ENCODE measurements around the gene FHL1. TPM values are rescaled to one million over a fixed set of nuclear protein-coding genes. Genes with fewer than 3 reads are reported as not detected.

FHL1 gene
- polyA plus RNA-seq, 1 of the 3 experiments (the other 2 are of a cell fraction), result 57.8 TPM

DNA sequence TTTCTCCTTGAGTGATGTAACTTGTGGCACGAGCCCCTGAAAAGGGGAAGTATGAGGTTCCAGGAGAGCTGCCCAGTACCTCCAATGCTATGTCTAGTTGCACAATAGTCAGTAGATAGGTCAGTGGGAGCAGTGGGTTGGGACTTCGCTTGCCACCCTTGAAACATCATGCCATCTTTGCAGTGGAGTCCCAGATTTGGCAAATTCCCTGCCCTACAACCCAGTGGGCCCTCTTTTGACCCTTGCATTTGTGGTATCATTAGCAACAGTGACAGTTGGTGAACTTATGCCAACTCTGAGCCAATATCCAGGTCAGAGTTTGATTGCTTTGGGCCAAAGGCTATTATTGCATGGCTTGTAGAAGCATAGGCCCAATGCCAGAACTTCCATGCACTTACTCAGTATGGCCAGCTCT, 12.3 kb downstream of the FHL1 start:
- 64% methylated on average over 1 of the region's 2 CpGs for WGBS (ENCODE audit: low lambda C conversion rate)
- Histone ChIP-seq H3K27me3 (ENCODE audit: insufficient read depth) (no peaks in the 10 kb centered on the region), H3K4me3 (ENCODE audit: low read depth in 2 of 2, low read length in 1 of 2) (no peak overlapping the region), H3K36me3 (replicated peaks in 1 of 2; ENCODE audit: control insufficient read depth in 1 of 2, insufficient read depth in 2 of 2, low read length in 1 of 2) (no peaks in the 10 kb centered on the region), H2AFZ (ENCODE audit: low read depth) (no peak overlapping the region), H4K20me1 (ENCODE audit: insufficient read depth) (no peaks in the 10 kb centered on the region), H3F3A (replicated peaks; ENCODE audit: insufficient read depth) (no peaks in the 10 kb centered on the region), H3K9ac (no peak overlapping the region), H3K9me3 (no peaks in the 10 kb centered on the region), H3K79me2 (ENCODE audit: insufficient read depth) (peaks cover 6% of the 10 kb centered on the region), H3K9me2 (no peaks in the 10 kb centered on the region), H3K27ac (ENCODE audit: low read depth in 2 of 2, low read length in 1 of 2) (no peak overlapping the region), H3K4me1 (ENCODE audit: control insufficient read depth in 1 of 2, insufficient read depth in 2 of 2, low read depth in 1 of 2, low read length in 1 of 2) (no peaks in the 10 kb centered on the region), H3K4me2 (no peak overlapping the region)
- TF ChIP-seq POLR2AphosphoS5 (IDR thresholded peaks at IDR 0.05; ENCODE audit: low read depth, low read length) (no peak), FOSL2 (IDR thresholded peaks at IDR 0.05; ENCODE audit: borderline replicate concordance, low read depth) (no peak), YY1 (IDR thresholded peaks at IDR 0.05; ENCODE audit: low read depth) (no peak), IRF3 (IDR thresholded peaks at IDR 0.05; ENCODE audit: low read depth, low read length) (no peak), RFX5 (IDR thresholded peaks at IDR 0.05; ENCODE audit: low read length) (no peak), TAF1 (IDR thresholded peaks at IDR 0.05; ENCODE audit: borderline replicate concordance, low read depth, low read length) (no peak), RXRA (IDR thresholded peaks at IDR 0.05; ENCODE audit: borderline replicate concordance, low read depth) (no peak), EP300 (IDR thresholded peaks at IDR 0.05; ENCODE audit: borderline replicate concordance in 1 of 2, low read depth in 1 of 2, low read length in 1 of 2) (no peak), TCF12 (IDR thresholded peaks at IDR 0.05) (no peak), CHD2 (IDR thresholded peaks at IDR 0.05; ENCODE audit: low read length, partially characterized antibody) (no peak), SMC3 (IDR thresholded peaks at IDR 0.05; ENCODE audit: low read depth, low read length) (no peak), NRF1 (IDR thresholded peaks at IDR 0.05; ENCODE audit: low read depth, low read length) (no peak), SIN3A (IDR thresholded peaks at IDR 0.05; ENCODE audit: borderline replicate concordance, low read depth, low read length) (no peak), TEAD4 (IDR thresholded peaks at IDR 0.05; ENCODE audit: borderline replicate concordance, insufficient read depth) (no peak), FOXJ3 (CRISPR knock-in tag; IDR thresholded peaks at IDR 0.05) (no peak)
- TF ChIP-seq, protein P1, sequence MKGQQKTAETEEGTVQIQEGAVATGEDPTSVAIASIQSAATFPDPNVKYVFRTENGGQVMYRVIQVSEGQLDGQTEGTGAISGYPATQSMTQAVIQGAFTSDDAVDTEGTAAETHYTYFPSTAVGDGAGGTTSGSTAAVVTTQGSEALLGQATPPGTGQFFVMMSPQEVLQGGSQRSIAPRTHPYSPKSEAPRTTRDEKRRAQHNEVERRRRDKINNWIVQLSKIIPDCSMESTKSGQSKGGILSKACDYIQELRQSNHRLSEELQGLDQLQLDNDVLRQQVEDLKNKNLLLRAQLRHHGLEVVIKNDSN (IDR thresholded peaks at IDR 0.05; ENCODE audit: borderline replicate concordance, low read depth), result no peak
- TF ChIP-seq, protein P2, sequence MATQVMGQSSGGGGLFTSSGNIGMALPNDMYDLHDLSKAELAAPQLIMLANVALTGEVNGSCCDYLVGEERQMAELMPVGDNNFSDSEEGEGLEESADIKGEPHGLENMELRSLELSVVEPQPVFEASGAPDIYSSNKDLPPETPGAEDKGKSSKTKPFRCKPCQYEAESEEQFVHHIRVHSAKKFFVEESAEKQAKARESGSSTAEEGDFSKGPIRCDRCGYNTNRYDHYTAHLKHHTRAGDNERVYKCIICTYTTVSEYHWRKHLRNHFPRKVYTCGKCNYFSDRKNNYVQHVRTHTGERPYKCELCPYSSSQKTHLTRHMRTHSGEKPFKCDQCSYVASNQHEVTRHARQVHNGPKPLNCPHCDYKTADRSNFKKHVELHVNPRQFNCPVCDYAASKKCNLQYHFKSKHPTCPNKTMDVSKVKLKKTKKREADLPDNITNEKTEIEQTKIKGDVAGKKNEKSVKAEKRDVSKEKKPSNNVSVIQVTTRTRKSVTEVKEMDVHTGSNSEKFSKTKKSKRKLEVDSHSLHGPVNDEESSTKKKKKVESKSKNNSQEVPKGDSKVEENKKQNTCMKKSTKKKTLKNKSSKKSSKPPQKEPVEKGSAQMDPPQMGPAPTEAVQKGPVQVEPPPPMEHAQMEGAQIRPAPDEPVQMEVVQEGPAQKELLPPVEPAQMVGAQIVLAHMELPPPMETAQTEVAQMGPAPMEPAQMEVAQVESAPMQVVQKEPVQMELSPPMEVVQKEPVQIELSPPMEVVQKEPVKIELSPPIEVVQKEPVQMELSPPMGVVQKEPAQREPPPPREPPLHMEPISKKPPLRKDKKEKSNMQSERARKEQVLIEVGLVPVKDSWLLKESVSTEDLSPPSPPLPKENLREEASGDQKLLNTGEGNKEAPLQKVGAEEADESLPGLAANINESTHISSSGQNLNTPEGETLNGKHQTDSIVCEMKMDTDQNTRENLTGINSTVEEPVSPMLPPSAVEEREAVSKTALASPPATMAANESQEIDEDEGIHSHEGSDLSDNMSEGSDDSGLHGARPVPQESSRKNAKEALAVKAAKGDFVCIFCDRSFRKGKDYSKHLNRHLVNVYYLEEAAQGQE (IDR thresholded peaks at IDR 0.05; ENCODE audit: low read depth, low read length), result no peak
- TF ChIP-seq, protein P3, sequence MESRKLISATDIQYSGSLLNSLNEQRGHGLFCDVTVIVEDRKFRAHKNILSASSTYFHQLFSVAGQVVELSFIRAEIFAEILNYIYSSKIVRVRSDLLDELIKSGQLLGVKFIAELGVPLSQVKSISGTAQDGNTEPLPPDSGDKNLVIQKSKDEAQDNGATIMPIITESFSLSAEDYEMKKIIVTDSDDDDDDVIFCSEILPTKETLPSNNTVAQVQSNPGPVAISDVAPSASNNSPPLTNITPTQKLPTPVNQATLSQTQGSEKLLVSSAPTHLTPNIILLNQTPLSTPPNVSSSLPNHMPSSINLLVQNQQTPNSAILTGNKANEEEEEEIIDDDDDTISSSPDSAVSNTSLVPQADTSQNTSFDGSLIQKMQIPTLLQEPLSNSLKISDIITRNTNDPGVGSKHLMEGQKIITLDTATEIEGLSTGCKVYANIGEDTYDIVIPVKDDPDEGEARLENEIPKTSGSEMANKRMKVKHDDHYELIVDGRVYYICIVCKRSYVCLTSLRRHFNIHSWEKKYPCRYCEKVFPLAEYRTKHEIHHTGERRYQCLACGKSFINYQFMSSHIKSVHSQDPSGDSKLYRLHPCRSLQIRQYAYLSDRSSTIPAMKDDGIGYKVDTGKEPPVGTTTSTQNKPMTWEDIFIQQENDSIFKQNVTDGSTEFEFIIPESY (IDR thresholded peaks at IDR 0.05; ENCODE audit: borderline replicate concordance, low read depth), result no peak
- TF ChIP-seq, protein P4, sequence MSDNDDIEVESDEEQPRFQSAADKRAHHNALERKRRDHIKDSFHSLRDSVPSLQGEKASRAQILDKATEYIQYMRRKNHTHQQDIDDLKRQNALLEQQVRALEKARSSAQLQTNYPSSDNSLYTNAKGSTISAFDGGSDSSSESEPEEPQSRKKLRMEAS (IDR thresholded peaks at IDR 0.05; ENCODE audit: low read depth), result no peak
- ChIA-PET CTCF (no interaction called here), POLR2A (no interaction called here)
- no peak for DNase-seq
